ENCODE measurements around the gene NHSL1.

The NHSL1 gene

GRCh38 chr6:138544501-138544900 is 45.2 kb upstream of the NHSL1 start:
- TF ChIP-seq, protein P1, sequence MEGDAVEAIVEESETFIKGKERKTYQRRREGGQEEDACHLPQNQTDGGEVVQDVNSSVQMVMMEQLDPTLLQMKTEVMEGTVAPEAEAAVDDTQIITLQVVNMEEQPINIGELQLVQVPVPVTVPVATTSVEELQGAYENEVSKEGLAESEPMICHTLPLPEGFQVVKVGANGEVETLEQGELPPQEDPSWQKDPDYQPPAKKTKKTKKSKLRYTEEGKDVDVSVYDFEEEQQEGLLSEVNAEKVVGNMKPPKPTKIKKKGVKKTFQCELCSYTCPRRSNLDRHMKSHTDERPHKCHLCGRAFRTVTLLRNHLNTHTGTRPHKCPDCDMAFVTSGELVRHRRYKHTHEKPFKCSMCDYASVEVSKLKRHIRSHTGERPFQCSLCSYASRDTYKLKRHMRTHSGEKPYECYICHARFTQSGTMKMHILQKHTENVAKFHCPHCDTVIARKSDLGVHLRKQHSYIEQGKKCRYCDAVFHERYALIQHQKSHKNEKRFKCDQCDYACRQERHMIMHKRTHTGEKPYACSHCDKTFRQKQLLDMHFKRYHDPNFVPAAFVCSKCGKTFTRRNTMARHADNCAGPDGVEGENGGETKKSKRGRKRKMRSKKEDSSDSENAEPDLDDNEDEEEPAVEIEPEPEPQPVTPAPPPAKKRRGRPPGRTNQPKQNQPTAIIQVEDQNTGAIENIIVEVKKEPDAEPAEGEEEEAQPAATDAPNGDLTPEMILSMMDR (IDR thresholded peaks at IDR 0.05; ENCODE audit: low read length), result no peak
- TF ChIP-seq EZH2 (IDR thresholded peaks at IDR 0.05; ENCODE audit: borderline replicate concordance, low read length), result no peak
- Histone ChIP-seq H3K27ac (ENCODE audit: low read depth, low read length, poor library complexity, severe bottlenecking) (no peak overlapping the region), H3K4me1 (ENCODE audit: insufficient read depth, low read length, severe bottlenecking) (no peaks in the 10 kb centered on the region), H3K36me3 (ENCODE audit: insufficient read depth, low read length) (no peaks in the 10 kb centered on the region), H3F3A (ENCODE audit: insufficient read depth, low read length) (no peaks in the 10 kb centered on the region), H3K4me3 (ENCODE audit: low read depth, low read length, poor library complexity, severe bottlenecking) (no peak overlapping the region), H3K9ac (ENCODE audit: low read length) (no peak overlapping the region), H2AFZ (ENCODE audit: low read length) (no peak overlapping the region), H3K4me2 (ENCODE audit: low read length) (no peak overlapping the region), H3K9me3 (ENCODE audit: low read length) (no peaks in the 10 kb centered on the region), H3K9me2 (ENCODE audit: low read depth, low read length) (no peaks in the 10 kb centered on the region), H3K79me2 (ENCODE audit: insufficient read depth, low read length) (no peaks in the 10 kb centered on the region), H4K20me1 (ENCODE audit: insufficient read depth, low read length) (no peaks in the 10 kb centered on the region), H3K27me3 (ENCODE audit: insufficient read depth, low read length) (no peaks in the 10 kb centered on the region; the same call in 1 of the 2 replicates)

DNA sequence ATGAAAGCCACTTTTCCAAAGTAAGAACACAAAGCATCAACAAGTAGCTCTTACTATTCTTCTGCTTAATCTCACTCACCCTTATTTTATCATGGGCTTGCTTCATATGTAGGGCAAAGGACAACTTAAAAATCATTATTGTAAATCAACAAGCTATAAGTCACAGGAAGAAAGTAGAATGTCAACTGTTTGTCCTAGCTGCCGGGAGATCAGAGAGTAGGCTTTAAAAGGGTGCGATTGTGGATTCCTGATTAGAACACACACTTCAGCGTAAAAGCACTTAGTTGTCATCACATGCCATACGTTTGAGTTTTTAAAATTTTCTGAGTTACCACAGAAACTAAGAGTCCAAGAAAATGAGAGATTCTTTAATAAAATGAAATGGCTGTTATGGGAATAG is 44.4 kb upstream of the NHSL1 start:
- no peaks in the 10 kb centered on the region for H3K79me2 ChIP-seq (ENCODE audit: insufficient read depth, low read length)
- no peaks in the 10 kb centered on the region for H3K9me2 ChIP-seq (ENCODE audit: low read depth, low read length)
- H3K4me3 ChIP-seq (ENCODE audit: low read depth, low read length, poor library complexity, severe bottlenecking), result no peak overlapping the region
- H3K9me3 ChIP-seq (ENCODE audit: low read length), result no peaks in the 10 kb centered on the region
- H3K27ac ChIP-seq (ENCODE audit: low read depth, low read length, poor library complexity, severe bottlenecking), result no peak overlapping the region
- H3K4me2 ChIP-seq (ENCODE audit: low read length), result no peak overlapping the region
- H3K27me3 ChIP-seq (ENCODE audit: insufficient read depth, low read length), result no peaks in the 10 kb centered on the region; the same call in 1 of the 2 replicates
- TF ChIP-seq, protein P1 (IDR thresholded peaks at IDR 0.05; ENCODE audit: low read length), result no peak
- TF ChIP-seq EZH2 (IDR thresholded peaks at IDR 0.05; ENCODE audit: borderline replicate concordance, low read length), result no peak
- H3K4me1 ChIP-seq (ENCODE audit: insufficient read depth, low read length, severe bottlenecking), result no peaks in the 10 kb centered on the region
- H3K36me3 ChIP-seq (ENCODE audit: insufficient read depth, low read length), result no peaks in the 10 kb centered on the region
- H4K20me1 ChIP-seq (ENCODE audit: insufficient read depth, low read length), result no peaks in the 10 kb centered on the region
- no peak overlapping the region for H2AFZ ChIP-seq (ENCODE audit: low read length)
- H3F3A ChIP-seq (ENCODE audit: insufficient read depth, low read length), result no peaks in the 10 kb centered on the region
- H3K9ac ChIP-seq (ENCODE audit: low read length), result no peak overlapping the region

GRCh38 chr6:138541823-138542481 is 42.7 kb upstream of the NHSL1 start:
- TF ChIP-seq, protein P1 (IDR thresholded peaks at IDR 0.05; ENCODE audit: low read length), result no peak
- no peak for TF ChIP-seq EZH2 (IDR thresholded peaks at IDR 0.05; ENCODE audit: borderline replicate concordance, low read length)
- no peak overlapping the region for H3K9ac ChIP-seq (ENCODE audit: low read length)
- H3K36me3 ChIP-seq (ENCODE audit: insufficient read depth, low read length), result no peaks in the 10 kb centered on the region
- H3F3A ChIP-seq (ENCODE audit: insufficient read depth, low read length), result no peaks in the 10 kb centered on the region
- no peaks in the 10 kb centered on the region for H3K4me1 ChIP-seq (ENCODE audit: insufficient read depth, low read length, severe bottlenecking)
- H2AFZ ChIP-seq (ENCODE audit: low read length), result no peak overlapping the region
- no peak overlapping the region for H3K4me3 ChIP-seq (ENCODE audit: low read depth, low read length, poor library complexity, severe bottlenecking)
- H3K4me2 ChIP-seq (ENCODE audit: low read length), result no peak overlapping the region
- H3K9me2 ChIP-seq (ENCODE audit: low read depth, low read length), result no peaks in the 10 kb centered on the region
- no peak overlapping the region for H3K27ac ChIP-seq (ENCODE audit: low read depth, low read length, poor library complexity, severe bottlenecking)
- no peaks in the 10 kb centered on the region for H3K27me3 ChIP-seq (ENCODE audit: insufficient read depth, low read length)
- no peaks in the 10 kb centered on the region for H4K20me1 ChIP-seq (ENCODE audit: insufficient read depth, low read length)
- H3K79me2 ChIP-seq (ENCODE audit: insufficient read depth, low read length), result no peaks in the 10 kb centered on the region
- H3K9me3 ChIP-seq (ENCODE audit: low read length), result no peaks in the 10 kb centered on the region
